CD4-positive, CD25-positive, alpha-beta regulatory T cell (primary cell): ENCODE measurements around the gene ZNF638. TPM values are rescaled to one million over a fixed set of nuclear protein-coding genes. Genes with fewer than 3 reads are reported as not detected.

Source experiments
- ATAC-seq, 2 donors: fragments of 150-1000 bp; cut with Tn5 transposase; one replicate each; pipeline ENCODE4 v1.10.0; 2021; ENCODE audit warnings: low read depth in 2 of 2, moderate number of reproducible peaks in 2 of 2, moderate library complexity in 1 of 2
- DNase-seq, 3 donors: peaks; one replicate each; pipeline versions ENCODE4 v3.0.0 to v3.0.0-alpha.2; 2012 to 2022; ENCODE audit warnings: mixed read lengths in 1 of 3
- H3K27ac ChIP-seq: one replicate; pipeline ENCODE4 v1.7.0; 2013; ENCODE audit warnings: mild to moderate bottlenecking, low read length; ENCODE audit not compliant: insufficient read depth, poor library complexity, severe bottlenecking
- H3K27me3 ChIP-seq: one replicate; pipeline ENCODE4 v1.7.0; 2013; ENCODE audit warnings: low read length; ENCODE audit not compliant: control insufficient read depth, insufficient read depth
- H3K36me3 ChIP-seq: one replicate; pipeline ENCODE4 v1.7.0; 2013; ENCODE audit warnings: mild to moderate bottlenecking, low read length, moderate library complexity; ENCODE audit not compliant: control insufficient read depth, insufficient read depth
- H3K4me1 ChIP-seq: 2 replicates; pipeline ENCODE4 v1.7.0; 2013; ENCODE audit warnings: mild to moderate bottlenecking, low read length; ENCODE audit not compliant: insufficient read depth, control insufficient read depth, poor library complexity, severe bottlenecking
- H3K4me3 ChIP-seq: one replicate; pipeline ENCODE4 v1.7.0; 2013; ENCODE audit warnings: low read depth, mild to moderate bottlenecking, low read length, moderate library complexity
- H3K9me3 ChIP-seq, 2 experiments: 1 replicate in 1 of 2; 2 replicates in 1 of 2; pipeline ENCODE4 v1.7.0; 2013; ENCODE audit warnings: low read length in 2 of 2, mild to moderate bottlenecking in 1 of 2, moderate library complexity in 1 of 2; ENCODE audit not compliant: control insufficient read depth in 2 of 2
- H3K27ac Mint-ChIP-seq, 3 donors: one replicate each; pipeline ENCODE4 v1.8.0; 2020 to 2022; ENCODE audit warnings: mild to moderate bottlenecking in 3 of 3, mixed read lengths in 3 of 3, moderate library complexity in 2 of 3
- H3K27me3 Mint-ChIP-seq: one replicate; pipeline ENCODE4 v1.8.0; 2022; ENCODE audit warnings: mild to moderate bottlenecking, mixed read lengths
- H3K36me3 Mint-ChIP-seq: one replicate; pipeline ENCODE4 v1.8.0; 2020; ENCODE audit warnings: mixed read lengths
- H3K4me1 Mint-ChIP-seq, 4 donors: one replicate each; pipeline ENCODE4 v1.8.0; 2020 to 2022; ENCODE audit warnings: mixed read lengths in 4 of 4, mild to moderate bottlenecking in 1 of 4
- H3K4me3 Mint-ChIP-seq, 4 donors: one replicate each; pipeline ENCODE4 v1.8.0; 2020 to 2022; ENCODE audit warnings: mild to moderate bottlenecking in 4 of 4, mixed read lengths in 4 of 4, moderate library complexity in 3 of 4
- H3K9me3 Mint-ChIP-seq, 7 donors: one replicate each; pipeline ENCODE4 v1.8.0; 2020 to 2022; ENCODE audit warnings: mixed read lengths in 7 of 7, mild to moderate bottlenecking in 3 of 7, moderate library complexity in 2 of 7
- polyA plus RNA-seq, 4 donors: library from polyadenylated mRNA; unstranded; fragments of 300-500 nt; fragmentation: Illumina TruSeq; gene quantifications; one replicate each; pipeline ENCODE4 v1.2.3, GENCODE V29; 2021
- total RNA-seq: library from RNA; stranded (reverse); gene quantifications from one replicate; pipeline ENCODE4 v1.2.3, GENCODE V29; 2022

Gene ZNF638
- total and polyA plus RNA-seq, 5 donors from 2014 or later = 32.6 to 119 (median 36.4) TPM

- DNase-seq = no peak
- Histone ChIP-seq H3K27ac (no peak overlapping the region), H3K27me3 (no peaks in the 10 kb centered on the region), H3K4me1 (no peaks in the 10 kb centered on the region), H3K9me3 (no peaks in the 10 kb centered on the region), H3K4me3 (no peak overlapping the region), H3K36me3 (peaks cover 76% of the 10 kb centered on the region)
- no peak for ATAC-seq
- H3K27me3 Mint-ChIP-seq = no peaks in the 10 kb centered on the region
- H3K4me3 Mint-ChIP-seq = peak overlapping the region in 1 of 4 donors; percentile 27
- H3K4me1 Mint-ChIP-seq = peaks cover 15 to 31% (median 22%) of the 10 kb centered on the region in 4 donors
- H3K36me3 Mint-ChIP-seq = peaks cover 34% of the 10 kb centered on the region
- peak overlapping the region in 2 of 3 donors; percentile 3 to 50 for H3K27ac Mint-ChIP-seq
- no peaks in the 10 kb centered on the region for H3K9me3 Mint-ChIP-seq
Observed at GRCh38 chr2:71372042-71372441, 40.5 kb downstream of the ZNF638 start.

- Histone ChIP-seq H3K27me3 (no peaks in the 10 kb centered on the region), H3K27ac (no peak overlapping the region), H3K4me1 (no peaks in the 10 kb centered on the region), H3K9me3 (no peaks in the 10 kb centered on the region), H3K36me3 (peaks cover 62% of the 10 kb centered on the region), H3K4me3 (no peak overlapping the region)
- no peak for ATAC-seq
- DNase-seq = no peak
- Mint-ChIP-seq H3K36me3 (peaks cover 53% of the 10 kb centered on the region), H3K4me3 (no peak overlapping the region), H3K9me3 (peaks cover 0 to 2% (median 0%) of the 10 kb centered on the region in 7 donors), H3K4me1 (peaks cover 19 to 25% (median 23%) of the 10 kb centered on the region in 4 donors), H3K27ac (peak overlapping the region in 1 of 3 donors; percentile 58), H3K27me3 (no peaks in the 10 kb centered on the region)
Observed at GRCh38 chr2:71379086-71379485, 47.5 kb downstream of the ZNF638 start.

GRCh38 chr2:71380665-71381064, 49.1 kb downstream of the ZNF638 start:
- Mint-ChIP-seq H3K27me3 (no peaks in the 10 kb centered on the region), H3K4me3 (no peak overlapping the region), H3K27ac (no peak overlapping the region), H3K4me1 (peaks cover 19 to 25% (median 24%) of the 10 kb centered on the region in 4 donors), H3K36me3 (peaks cover 58% of the 10 kb centered on the region), H3K9me3 (peaks cover 0 to 2% (median 0%) of the 10 kb centered on the region in 7 donors)
- H3K4me1 ChIP-seq = no peaks in the 10 kb centered on the region
- no peak for DNase-seq
- H3K27ac ChIP-seq = no peak overlapping the region
- H3K9me3 ChIP-seq = no peaks in the 10 kb centered on the region
- H3K27me3 ChIP-seq = no peaks in the 10 kb centered on the region
- no peak overlapping the region for H3K4me3 ChIP-seq
- no peak for ATAC-seq
- peaks cover 55% of the 10 kb centered on the region for H3K36me3 ChIP-seq

GRCh38 chr2:71385012-71385411, 53.4 kb downstream of the ZNF638 start:
- DNase-seq = no peak
- H3K36me3 ChIP-seq = peaks cover 78% of the 10 kb centered on the region

GRCh38 chr2:71388214-71388613, 56.6 kb downstream of the ZNF638 start:
- no peaks in the 10 kb centered on the region for H3K9me3 ChIP-seq
- ATAC-seq (no peak), DNase-seq (no peak)
- Mint-ChIP-seq H3K4me1 (peaks cover 0 to 9% (median 2%) of the 10 kb centered on the region in 4 donors), H3K27me3 (no peaks in the 10 kb centered on the region), H3K4me3 (no peak overlapping the region), H3K36me3 (peaks cover 56% of the 10 kb centered on the region), H3K9me3 (peaks cover 0 to 2% (median 0%) of the 10 kb centered on the region in 7 donors), H3K27ac (no peak overlapping the region)
- H3K4me1 ChIP-seq = no peaks in the 10 kb centered on the region
- H3K4me3 ChIP-seq = no peak overlapping the region
- H3K27me3 ChIP-seq = no peaks in the 10 kb centered on the region
- peaks cover 72% of the 10 kb centered on the region for H3K36me3 ChIP-seq
- H3K27ac ChIP-seq = no peak overlapping the region

More at GRCh38 chr2:71385012-71385411, 53.4 kb downstream of the ZNF638 start:
- Mint-ChIP-seq H3K4me3 (no peak overlapping the region), H3K4me1 (peaks cover 2 to 16% (median 10%) of the 10 kb centered on the region in 4 donors), H3K36me3 (peaks cover 58% of the 10 kb centered on the region), H3K27ac (no peak overlapping the region), H3K9me3 (peaks cover 0 to 2% (median 0%) of the 10 kb centered on the region in 7 donors), H3K27me3 (no peaks in the 10 kb centered on the region)
- Histone ChIP-seq H3K4me3 (no peak overlapping the region), H3K9me3 (no peaks in the 10 kb centered on the region), H3K27ac (no peak overlapping the region), H3K4me1 (no peaks in the 10 kb centered on the region), H3K27me3 (no peaks in the 10 kb centered on the region)
- ATAC-seq = no peak

GRCh38 chr2:71389384-71390072, 57.9 kb downstream of the ZNF638 start:
- ATAC-seq (no peak), DNase-seq (no peak)
- no peaks in the 10 kb centered on the region for H3K9me3 ChIP-seq
- H3K4me1 Mint-ChIP-seq = peaks cover 0 to 5% (median 1%) of the 10 kb centered on the region in 4 donors
- peaks cover 0 to 2% (median 0%) of the 10 kb centered on the region in 7 donors for H3K9me3 Mint-ChIP-seq
- H3K4me3 ChIP-seq = no peak overlapping the region
- H3K36me3 Mint-ChIP-seq = peaks cover 58% of the 10 kb centered on the region
- no peak overlapping the region for H3K27ac ChIP-seq
- H3K27ac Mint-ChIP-seq = no peak overlapping the region
- H3K4me3 Mint-ChIP-seq = no peak overlapping the region
- H3K27me3 Mint-ChIP-seq = no peaks in the 10 kb centered on the region
- H3K27me3 ChIP-seq = no peaks in the 10 kb centered on the region
- H3K36me3 ChIP-seq = peaks cover 77% of the 10 kb centered on the region
- H3K4me1 ChIP-seq = no peaks in the 10 kb centered on the region

GRCh38 chr2:71393216-71393615, 61.6 kb downstream of the ZNF638 start:
- Mint-ChIP-seq H3K27me3 (no peaks in the 10 kb centered on the region), H3K9me3 (peaks cover 0 to 2% (median 0%) of the 10 kb centered on the region in 7 donors), H3K4me1 (peaks cover 0 to 5% (median 3%) of the 10 kb centered on the region in 4 donors), H3K4me3 (no peak overlapping the region), H3K27ac (peak overlapping the region in 1 of 3 donors; percentile 65), H3K36me3 (peaks cover 64% of the 10 kb centered on the region)
- Histone ChIP-seq H3K4me1 (no peaks in the 10 kb centered on the region), H3K27me3 (no peaks in the 10 kb centered on the region), H3K4me3 (no peak overlapping the region), H3K9me3 (no peaks in the 10 kb centered on the region), H3K36me3 (peaks cover 79% of the 10 kb centered on the region), H3K27ac (no peak overlapping the region)
- ATAC-seq (no peak), DNase-seq (no peak)

GRCh38 chr2:71395471-71395870, 63.9 kb downstream of the ZNF638 start:
- H3K4me3 Mint-ChIP-seq = no peak overlapping the region
- peaks cover 0 to 5% (median 3%) of the 10 kb centered on the region in 4 donors for H3K4me1 Mint-ChIP-seq
- Histone ChIP-seq H3K4me1 (no peaks in the 10 kb centered on the region), H3K36me3 (peaks cover 80% of the 10 kb centered on the region), H3K9me3 (no peaks in the 10 kb centered on the region), H3K27me3 (no peaks in the 10 kb centered on the region), H3K27ac (no peak overlapping the region), H3K4me3 (no peak overlapping the region)
- no peak for DNase-seq
- H3K9me3 Mint-ChIP-seq = no peaks in the 10 kb centered on the region
- H3K36me3 Mint-ChIP-seq = peaks cover 45% of the 10 kb centered on the region
- H3K27me3 Mint-ChIP-seq = no peaks in the 10 kb centered on the region
- no peak for ATAC-seq
- H3K27ac Mint-ChIP-seq = no peak overlapping the region
